ENCODE measurements around the gene NUP107.

GRCh38 chr12:68780731-68781130, 94.0 kb downstream of the NUP107 start:
- no peak for TF ChIP-seq CTCF (IDR thresholded peaks at IDR 0.05; ENCODE audit: insufficient read depth, low read length)
- TF ChIP-seq POLR2AphosphoS5 (IDR thresholded peaks at IDR 0.05; ENCODE audit: low read depth): no peak
- TF ChIP-seq GABPA (IDR thresholded peaks at IDR 0.05; ENCODE audit: low read depth): no peak
